Prostate gland (tissue), 2 donors: ENCODE results near the gene MYH3.

Experiments
- CTCF ChIP-seq, 4 experiments: fragments of 200-600 bp in 2 of 4; fragments of 450-650 bp in 2 of 4; sonication (generic) in 2 of 4; IDR thresholded peaks; 1 replicate in 3 of 4; 2 replicates in 1 of 4; pipeline ENCODE4 v1.5.1; 2016 to 2019; ENCODE audit warnings: antibody characterized with exemption in 4 of 4, mild to moderate bottlenecking in 2 of 4, moderate library complexity in 2 of 4
- POLR2A ChIP-seq: fragments of 450-650 bp; IDR thresholded peaks from one replicate; pipeline ENCODE4 v1.6.1; 2016; ENCODE audit warnings: antibody characterized with exemption, mild to moderate bottlenecking
- POLR2AphosphoS5 ChIP-seq: sonication (generic); formaldehyde crosslinking; IDR thresholded peaks from one replicate; pipeline ENCODE4 v1.6.1; 2017; ENCODE audit warnings: antibody characterized with exemption

- TF ChIP-seq CTCF (IDR thresholded peaks at IDR 0.05) (no peak), POLR2AphosphoS5 (no peak), POLR2A (no peak)
Observed at GRCh38 chr17:10612957-10613744, 44.0 kb downstream of the MYH3 start.
